Measurements from ENCODE around the gene CCDC138.

The CCDC138 gene

DNA sequence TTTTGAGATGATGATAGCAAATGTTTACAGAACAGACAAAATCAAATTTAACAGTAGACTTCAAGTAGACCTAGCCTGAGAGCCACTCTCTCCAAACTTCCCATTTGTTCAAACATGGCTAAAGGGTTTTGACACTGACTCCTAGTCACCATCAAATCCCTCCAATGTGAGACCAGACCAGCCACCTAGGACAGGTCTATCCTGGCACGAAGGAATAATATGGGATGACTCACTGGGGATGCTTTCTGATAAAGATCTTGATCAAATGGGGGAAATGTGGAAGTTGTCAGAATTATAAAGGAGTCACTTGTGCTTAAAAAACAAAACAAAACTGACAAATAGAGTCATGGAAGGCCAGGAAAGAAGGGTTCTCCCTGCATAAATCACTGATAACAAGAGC is 106.7 kb downstream of the CCDC138 start:
- no peak overlapping the region for H3K4me3 ChIP-seq (ENCODE audit: low read depth, low read length)

DNA sequence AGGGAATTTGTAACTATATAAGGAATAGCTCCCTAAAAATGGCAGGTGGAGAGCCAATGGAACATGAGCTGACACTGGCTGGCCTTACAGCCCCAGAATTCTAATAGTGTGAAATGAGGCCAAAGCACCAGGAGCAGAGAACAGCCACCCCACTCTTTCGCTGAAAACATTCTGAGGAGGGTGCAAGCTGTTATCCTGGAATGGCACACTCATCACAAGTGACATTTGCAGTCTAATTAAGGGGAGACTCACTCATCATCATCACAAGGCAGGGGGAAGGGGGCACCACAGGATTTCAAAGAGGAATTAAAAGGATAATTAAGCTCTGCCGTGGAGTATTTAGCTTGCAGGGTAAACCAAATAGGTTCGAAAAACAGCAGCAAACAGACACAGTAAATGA is 108.2 kb downstream of the CCDC138 start:
- H3K4me3 ChIP-seq (ENCODE audit: low read depth, low read length) = no peak overlapping the region

DNA sequence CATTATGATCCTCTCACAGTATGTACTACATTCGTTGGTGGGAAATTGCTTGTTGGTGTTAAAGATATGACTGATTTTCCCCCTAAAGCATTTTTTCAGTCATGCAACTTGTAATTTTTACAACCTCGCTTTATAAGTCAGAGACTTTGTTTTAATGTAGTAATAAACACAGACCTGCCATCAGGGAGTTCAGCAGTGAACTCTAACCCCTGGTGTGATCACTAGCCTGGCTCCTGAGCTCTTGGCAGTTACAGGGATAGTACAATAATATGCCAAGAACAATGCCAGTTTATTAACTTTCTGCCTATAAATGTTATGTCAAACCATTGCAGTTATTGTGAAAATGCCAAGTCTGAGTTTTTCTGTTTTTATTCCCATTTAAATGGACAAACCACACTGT is 108.6 kb downstream of the CCDC138 start:
- H3K4me3 ChIP-seq (ENCODE audit: low read depth, low read length) = no peak overlapping the region

DNA sequence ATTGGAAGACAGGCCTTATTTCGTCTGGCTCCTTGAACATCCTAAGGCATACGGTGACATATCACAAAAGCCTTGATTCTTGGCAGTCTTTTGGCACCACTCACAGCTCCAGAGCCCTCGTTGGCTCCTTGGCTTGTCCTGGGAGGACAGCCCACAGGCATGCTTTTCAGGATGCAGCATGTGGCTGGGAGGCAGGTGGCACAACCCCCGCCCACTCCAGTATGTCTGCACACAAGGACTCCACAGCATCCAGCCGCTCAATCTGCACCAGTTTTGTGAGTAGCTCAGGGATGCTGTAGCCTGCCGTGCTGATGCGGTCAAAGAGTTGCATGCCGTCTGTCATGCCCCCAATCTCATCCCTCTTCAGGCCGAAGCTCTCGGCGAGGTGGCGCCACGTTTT is 110.2 kb downstream of the CCDC138 start:
- H3K4me3 ChIP-seq (ENCODE audit: low read depth, low read length) = no peak overlapping the region

DNA sequence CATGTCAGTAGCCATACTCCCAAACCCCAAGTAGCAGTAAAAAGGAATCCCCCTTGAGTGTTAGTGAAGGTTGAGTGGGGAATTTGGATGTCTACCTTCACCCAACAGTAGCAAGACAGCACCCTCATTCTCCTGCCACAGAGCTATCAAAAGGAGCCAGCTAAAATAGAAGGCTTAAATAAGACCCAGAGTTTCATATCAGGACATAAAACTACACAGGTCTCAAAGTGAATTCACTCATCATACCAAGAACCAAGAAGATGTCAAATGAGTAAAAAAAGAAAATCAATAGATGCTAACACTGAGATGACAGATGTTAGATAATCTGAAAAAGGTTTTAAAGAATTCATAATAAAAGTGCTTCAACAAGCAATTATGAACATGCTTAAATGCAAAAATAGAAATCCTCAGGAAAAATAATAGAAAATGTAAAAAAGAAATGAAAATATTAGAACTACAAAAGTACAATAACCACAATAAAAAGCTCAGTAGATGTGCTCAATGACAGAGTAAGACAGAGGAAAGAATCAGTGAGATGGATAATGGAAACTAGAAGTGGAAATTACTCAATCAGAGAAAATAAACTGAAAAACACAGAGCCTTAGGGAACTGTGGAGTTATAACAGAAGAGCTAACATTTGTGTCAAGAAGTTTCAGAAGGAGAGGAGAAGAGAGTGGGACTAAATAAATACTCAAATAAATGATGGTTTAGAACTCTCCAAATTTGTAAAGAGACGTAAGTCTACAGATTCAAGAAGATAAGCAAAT is 111.9 kb downstream of the CCDC138 start:
- no peak overlapping the region for H3K4me3 ChIP-seq (ENCODE audit: low read depth, low read length)

DNA sequence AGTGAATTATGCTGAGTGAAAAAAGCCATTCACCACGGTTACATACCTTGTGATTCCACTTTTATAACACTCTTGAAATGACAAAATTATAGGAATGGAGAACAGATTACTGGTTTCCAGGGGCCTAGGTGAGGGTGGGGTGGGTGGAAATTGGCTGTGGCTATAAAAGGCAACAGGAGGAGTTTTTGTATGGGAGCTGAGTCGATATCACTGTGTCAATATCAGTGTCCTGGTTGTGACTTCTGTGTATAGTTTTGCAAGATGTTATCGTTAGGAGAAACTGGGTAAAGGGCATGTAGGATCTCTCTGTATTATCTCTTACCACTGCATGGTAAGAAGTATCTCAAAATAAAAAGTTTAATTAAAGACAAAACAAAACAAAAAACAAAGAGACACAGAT is 118.1 kb downstream of the CCDC138 start:
- H3K4me3 ChIP-seq (ENCODE audit: low read depth, low read length) = no peak overlapping the region

DNA sequence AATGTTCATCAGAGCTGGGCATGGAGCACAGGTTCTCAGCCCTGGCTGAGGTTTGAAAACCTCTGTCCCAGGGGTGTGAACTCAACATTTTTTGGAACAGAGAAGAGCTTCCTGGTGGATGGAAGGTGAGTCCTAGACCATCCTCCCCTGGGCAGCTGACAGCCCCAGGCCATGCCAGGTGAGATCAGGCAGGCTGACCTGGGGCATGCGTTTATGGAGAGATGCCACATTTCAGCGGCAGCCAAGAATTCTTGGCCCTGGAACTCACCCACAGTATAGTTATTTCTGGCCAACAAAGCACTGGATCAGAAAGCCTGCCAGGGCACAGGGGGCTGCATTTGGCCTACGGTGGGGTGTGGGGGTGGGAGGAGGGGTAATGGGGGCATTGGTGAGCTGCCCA is 118.6 kb downstream of the CCDC138 start:
- no peak overlapping the region for H3K4me3 ChIP-seq (ENCODE audit: low read depth, low read length)

DNA sequence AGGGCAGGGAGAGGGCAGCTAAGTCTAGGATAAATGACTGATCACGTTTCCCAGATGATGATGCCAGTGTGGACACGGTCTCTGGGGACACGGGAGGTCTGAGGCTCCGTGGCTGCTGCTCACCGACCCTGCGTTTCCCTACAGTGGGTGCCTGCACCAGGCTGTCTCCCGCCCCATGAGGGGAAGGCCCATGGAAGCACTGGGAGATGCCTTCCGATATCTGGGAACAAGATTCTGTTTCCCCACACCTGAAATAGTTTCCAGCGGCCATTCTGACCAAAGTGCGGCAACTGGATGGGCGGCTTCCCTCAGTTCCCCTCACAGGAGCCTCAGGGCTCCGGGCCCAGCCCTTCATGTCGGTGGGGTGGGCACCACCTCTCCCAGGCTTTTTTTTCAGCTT is 119.3 kb downstream of the CCDC138 start:
- H3K4me3 ChIP-seq (ENCODE audit: low read depth, low read length) = no peak overlapping the region

DNA sequence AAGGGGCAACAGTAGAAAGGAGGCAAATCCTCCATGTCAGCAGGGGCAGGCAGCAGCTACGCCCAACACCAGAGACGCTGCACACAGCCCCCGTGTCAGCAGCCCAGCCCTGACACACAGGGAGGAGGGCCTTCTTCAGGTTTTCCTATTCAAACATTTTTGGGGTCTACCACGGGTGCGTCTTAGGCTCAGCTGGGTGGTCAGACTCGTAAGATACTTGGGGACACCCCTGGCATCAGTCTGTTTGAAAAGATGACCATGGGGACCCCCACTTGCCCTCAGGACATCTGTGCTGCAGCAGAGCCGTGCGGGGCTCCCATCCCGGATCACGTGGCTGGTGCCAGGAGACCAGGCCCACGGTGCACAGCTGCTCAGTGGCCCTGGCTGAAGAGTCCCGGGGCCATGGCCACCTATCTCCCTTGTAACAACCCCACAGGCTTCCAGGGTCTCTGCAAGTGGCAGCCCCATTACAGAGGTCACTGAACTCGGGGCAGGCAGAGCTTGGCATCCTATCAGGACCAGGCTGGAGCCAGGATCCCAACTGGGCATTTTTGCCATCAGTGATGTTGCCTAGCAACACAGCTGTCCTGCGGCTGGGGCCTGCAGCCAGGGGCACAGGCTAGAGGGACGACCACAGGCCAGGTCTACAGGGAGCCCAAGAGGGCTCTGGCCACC is 120.0 kb downstream of the CCDC138 start:
- no peak overlapping the region for H3K4me3 ChIP-seq (ENCODE audit: low read depth, low read length)

DNA sequence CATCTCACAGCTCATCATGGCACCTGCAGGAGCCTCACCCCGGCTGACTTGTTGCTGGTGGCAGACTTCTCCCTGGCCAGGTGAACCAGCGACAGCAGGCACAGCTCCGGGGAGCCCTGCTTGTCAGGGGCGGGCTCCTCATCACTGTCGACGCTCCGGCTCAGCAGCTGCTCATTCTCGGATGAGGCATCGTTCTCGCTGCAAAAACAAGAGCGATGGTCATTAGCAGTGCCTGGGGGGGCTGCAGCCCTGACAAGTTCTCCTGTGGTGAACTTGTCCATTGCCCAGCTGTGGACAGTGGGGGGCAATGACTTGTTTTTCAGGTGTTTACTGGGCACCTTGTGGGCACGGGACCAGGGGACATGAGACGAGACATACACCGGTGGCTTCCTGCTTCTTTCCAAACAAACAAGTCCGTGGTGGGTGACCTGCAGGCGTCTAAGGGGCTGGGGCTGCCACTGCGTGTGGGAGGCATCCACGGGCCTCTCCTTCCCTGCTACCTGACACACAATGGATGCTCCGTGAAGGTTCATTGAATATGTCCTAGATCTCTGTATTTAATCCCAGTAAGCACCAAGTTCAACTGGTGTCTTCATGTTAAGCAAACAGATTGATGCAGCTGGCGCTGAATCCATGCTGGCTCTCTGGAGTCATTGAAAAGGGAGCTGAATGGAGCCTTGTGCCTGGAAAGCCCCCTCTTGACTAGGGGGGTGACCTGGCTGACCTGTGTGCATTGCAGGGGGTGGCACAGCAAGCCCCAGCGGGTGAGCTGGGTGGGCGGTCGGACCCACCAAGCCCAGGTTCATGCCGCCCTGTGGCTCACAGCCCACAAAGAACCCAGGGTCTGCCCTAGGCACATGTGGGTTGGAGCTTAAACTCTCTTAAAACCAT is 121.5 kb downstream of the CCDC138 start:
- no peak overlapping the region for H3K4me3 ChIP-seq (ENCODE audit: low read depth, low read length)

DNA sequence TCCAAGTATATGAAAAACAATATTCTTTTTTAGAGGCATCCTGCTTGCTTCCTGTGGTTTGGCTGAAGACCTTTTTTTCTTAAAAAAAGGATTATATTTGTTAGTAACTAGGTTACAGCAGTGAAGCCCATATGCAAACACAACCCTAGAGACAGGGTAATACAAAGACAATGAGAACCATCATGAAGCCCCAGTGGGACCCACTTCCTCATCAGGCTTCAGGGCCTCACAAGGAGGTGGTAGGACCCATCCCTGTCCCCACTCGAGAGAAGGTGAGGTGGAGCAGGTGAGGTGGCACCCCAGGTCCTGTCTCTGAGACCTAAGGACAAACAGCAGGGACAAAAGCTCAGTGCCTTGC is 122.1 kb downstream of the CCDC138 start:
- H3K4me3 ChIP-seq (ENCODE audit: low read depth, low read length) = no peak overlapping the region

DNA sequence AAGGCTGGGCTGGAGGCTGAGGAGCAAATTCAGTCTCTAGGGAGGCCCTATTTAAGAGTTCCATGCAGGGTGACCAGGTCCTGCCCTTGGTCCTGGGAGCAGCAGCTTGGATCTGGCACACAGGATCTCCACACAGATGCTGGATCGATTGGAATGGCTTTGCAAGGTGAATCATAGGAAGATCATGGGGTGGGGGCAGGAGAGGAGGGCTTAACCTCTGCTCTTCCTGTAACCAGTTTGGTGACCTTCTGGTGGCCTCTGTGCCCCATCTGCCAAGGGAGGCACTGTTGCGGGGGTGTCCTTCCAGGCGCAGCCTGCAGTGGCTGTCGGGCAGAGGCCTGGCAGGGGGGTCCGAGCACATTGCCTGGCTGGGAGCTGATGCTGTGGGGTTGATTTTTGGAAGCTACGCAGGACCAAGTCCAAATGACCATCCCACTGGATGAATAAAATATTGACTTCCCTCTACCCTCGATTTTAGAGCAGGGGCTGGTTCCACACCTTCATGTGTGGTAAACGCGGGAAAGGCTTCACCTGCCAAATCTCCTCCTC is 122.8 kb downstream of the CCDC138 start:
- no peak overlapping the region for H3K4me3 ChIP-seq (ENCODE audit: low read depth, low read length)

DNA sequence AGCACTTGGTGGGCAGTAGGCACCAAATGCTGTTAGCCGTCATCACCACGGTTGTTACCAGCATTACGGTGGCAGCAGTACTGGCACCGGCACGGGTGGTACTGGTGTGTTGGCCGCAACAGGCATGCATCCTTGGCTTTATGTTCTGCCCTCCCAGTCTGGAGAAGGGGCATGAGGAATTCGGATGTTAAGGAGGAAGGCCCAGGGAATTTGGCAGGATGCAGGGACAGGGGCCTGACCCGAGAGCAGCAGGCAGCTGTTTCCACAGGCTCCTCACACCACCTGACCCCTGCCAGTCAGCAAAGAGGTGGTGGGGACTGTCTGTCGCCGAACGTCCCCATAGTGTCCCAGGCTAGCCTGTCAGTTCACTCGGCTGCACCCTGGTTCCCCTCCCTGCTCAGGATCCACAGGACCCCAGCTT is 123.5 kb downstream of the CCDC138 start:
- H3K4me3 ChIP-seq (ENCODE audit: low read depth, low read length) = no peak overlapping the region

DNA sequence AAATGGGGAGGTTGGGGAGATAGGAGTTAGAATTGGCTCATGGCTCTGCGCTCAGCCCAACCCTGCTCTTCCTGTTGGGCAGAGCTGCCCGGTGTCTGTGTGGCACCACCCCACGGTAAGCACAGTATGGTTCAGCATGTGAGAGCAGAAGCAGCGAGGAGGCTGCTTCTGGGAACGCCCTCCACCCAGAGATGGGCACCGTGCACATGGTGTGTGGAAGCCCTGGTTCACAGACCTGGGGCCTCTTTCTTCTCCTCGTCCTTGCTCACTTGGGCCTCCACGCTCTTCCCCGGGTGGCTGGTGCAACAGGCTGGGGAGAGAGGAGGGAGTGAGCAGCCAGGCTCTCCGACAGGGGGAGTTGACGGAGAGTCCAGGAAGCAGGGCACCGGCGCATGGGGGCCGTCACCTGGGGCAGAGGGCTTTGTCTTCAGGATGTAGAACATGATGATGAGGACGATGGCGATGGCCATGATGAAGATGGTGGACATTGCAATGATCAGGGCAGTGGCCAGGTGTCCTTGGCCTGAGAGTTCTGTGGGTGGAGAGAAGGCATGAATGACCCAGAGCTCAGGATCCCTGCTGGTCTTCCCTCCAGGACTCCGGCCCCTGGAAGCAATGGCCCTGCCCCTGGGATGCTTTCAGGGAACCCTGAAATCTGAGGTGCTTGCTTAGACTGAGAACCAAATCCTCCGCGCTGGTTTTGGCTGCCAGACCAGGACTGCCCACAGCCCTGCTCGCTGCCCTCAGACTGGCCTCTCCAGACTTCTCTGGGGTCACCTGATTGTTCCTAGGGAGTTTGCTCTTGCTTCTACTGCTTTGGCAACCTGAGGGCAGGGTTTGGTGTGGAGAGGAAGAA is 124.2 kb downstream of the CCDC138 start:
- no peak overlapping the region for H3K4me3 ChIP-seq (ENCODE audit: low read depth, low read length)

DNA sequence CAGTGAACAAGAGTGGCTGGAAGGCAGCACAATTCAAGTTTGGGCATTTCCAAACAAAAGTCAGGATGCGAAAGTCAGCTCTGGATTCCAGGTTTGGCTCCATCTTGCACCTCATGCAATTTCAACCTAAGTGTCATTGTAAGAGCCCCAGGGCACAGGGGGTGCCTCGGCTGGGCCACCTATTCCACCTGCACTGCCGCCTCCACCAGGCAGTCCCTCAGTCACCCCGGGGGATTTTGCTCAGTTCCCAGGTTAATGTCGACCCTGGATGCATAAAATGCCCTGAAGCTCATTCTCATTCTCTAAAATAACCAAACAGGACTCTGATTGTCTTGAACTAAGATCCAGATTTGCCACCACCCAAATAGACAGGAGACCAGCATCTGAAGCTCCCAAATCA is 124.8 kb downstream of the CCDC138 start:
- H3K4me3 ChIP-seq (ENCODE audit: low read depth, low read length) = no peak overlapping the region

DNA sequence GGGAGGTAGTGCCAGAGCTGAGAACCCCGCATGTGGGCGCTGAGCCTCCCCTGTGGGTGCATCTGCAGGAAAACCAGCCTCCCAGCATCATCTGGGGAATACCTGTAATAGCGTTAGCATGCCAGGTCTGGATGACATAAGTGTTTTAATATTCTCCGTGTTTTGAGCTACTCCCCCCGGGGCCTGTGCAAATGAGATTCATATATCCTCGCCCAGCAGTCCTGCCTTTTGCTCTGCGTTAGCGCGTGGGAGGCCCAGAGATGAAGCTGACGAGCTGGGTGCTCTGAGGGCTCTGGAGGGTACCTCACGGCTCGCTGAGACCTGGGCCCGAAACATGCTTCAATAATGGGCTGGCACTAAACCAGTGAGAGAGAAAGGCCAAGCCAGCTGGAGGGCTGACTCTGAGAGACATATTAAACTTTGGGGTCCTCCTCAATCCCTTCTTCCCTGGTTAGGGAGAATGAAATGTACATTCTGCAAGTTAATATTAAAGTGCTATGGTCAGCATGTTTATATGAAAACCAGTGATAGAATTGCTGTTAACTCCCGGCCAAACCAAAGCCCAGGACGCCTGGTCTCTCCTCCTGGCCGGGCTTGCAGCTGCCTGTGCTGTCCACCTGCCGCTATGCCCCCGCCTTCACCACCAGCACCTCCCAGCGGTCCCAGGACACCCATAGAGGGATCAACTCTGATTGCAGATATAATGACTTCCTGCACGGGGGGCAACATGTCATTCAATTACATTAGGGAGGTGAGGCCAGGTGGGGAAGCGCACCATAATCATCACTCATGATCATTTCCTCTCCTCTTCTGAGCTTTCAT is 125.4 kb downstream of the CCDC138 start:
- H3K4me3 ChIP-seq (ENCODE audit: low read depth, low read length) = no peak overlapping the region

DNA sequence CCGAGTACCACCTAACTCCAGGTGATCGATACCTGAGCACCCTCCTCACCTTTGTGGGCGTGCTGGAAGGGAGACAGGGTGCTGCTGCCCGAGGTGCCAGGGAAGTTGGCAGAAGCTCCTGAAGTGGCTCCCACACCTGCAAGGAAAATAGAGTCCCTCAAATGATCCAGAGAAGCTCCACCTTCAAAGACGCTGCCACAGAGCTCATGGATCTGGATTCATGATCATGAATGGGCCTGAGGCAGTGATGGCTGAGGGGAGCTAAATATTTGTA is 126.0 kb downstream of the CCDC138 start:
- H3K4me3 ChIP-seq (ENCODE audit: low read depth, low read length) = no peak overlapping the region

DNA sequence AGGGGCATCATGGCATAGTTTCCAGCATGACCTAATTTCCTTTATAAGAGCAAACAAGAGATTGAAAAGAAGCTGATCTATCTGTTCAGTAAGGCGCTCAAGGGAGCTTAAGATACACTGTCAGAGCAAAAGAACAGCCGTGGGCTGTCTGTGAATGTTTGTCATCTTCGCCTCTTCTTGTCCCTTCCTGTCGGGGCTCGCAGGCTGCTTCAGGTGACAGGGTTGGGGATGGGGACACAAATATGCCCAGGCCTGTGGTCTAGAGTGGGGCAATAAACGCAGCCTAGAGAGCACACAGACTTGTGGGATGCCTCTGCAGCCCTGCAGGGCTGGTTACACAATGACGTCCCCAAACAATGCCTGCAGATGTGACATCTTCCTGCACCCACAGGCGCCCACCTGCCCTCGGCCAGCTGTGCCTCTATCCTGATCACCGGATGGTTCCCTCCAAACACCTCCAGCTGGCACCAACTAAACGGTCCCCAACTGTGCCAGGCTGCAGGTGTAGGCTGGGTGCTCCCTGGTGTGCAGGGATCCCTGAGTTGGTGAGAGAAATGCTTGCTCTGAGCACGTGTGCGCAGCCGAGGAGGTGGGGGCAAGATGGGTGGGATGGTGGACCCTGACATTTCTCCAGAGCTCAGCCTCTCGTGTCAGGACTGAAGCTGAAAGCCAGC is 129.7 kb downstream of the CCDC138 start:
- H3K4me3 ChIP-seq (ENCODE audit: low read depth, low read length) = no peak overlapping the region

DNA sequence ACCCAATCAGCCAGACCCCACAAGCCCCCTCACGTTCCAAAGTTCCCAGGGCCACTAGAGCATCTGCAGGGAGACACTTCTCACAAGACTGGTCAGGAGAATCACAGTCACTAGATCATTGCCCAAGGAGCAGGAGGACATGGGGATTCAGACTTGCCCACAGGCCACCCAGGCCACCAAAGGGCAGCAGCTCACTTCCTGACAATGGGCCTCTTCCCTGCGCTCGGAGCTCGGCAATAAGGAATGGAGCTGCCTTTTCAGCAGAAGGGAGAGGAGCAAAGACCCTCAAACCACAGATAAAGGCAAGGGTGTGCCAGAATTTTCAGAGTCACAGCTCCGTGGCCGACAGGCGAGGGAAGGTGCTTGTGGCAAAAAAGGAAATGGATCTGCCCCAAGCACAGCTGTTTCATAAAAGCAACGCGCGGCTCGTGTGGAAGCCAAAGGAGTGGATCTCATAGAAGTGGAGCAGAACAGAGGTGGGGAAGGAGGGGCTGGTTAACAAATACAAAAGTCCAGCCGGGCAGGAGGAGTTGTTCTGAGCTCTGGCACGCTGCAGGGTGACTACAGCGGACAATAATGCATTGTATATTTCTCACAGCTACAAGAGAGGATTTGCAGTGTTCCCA is 130.3 kb downstream of the CCDC138 start:
- no peak overlapping the region for H3K4me3 ChIP-seq (ENCODE audit: low read depth, low read length)
